Ovary (tissue), 3 donors: ENCODE results near the gene MRPL1.

ENCODE experiments used
- POLR2A ChIP-seq: fragments of 450-650 bp; IDR thresholded peaks from one replicate; pipeline ENCODE4 v1.6.1; 2017; ENCODE audit warnings: antibody characterized with exemption, mild to moderate bottlenecking, moderate library complexity
- TF ChIP-seq, protein P1 (sequence below), 3 donors: fragments of 450-650 bp in 2 of 3; fragments of 200-600 bp in 1 of 3; IDR thresholded peaks; one replicate each; pipeline versions ENCODE4 v1.5.1 to v1.8.0; 2016 to 2022; ENCODE audit warnings: antibody characterized with exemption in 3 of 3, mild to moderate bottlenecking in 1 of 3
- donor health status: DM: no; HTN: no; CAD: no.

DNA sequence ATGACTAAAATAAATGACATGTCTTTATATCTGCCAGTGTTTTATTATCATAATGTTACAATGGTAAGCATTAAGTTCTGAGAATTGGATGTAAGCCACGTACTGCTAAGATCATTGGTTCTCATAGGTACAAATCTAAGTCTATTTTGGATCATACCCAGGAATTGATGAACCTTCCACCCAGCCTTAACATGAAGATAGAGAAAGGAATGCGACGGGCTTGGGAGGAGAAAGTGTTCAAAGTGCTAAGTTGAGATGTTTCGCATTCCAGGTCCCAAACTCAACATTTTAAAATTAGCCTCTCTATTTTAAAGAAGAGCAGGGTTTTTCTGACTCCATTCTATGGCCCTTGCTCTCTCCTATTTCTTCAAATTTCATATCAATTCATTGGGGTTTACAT is 139.6 kb downstream of the MRPL1 start:
- TF ChIP-seq, protein P1, sequence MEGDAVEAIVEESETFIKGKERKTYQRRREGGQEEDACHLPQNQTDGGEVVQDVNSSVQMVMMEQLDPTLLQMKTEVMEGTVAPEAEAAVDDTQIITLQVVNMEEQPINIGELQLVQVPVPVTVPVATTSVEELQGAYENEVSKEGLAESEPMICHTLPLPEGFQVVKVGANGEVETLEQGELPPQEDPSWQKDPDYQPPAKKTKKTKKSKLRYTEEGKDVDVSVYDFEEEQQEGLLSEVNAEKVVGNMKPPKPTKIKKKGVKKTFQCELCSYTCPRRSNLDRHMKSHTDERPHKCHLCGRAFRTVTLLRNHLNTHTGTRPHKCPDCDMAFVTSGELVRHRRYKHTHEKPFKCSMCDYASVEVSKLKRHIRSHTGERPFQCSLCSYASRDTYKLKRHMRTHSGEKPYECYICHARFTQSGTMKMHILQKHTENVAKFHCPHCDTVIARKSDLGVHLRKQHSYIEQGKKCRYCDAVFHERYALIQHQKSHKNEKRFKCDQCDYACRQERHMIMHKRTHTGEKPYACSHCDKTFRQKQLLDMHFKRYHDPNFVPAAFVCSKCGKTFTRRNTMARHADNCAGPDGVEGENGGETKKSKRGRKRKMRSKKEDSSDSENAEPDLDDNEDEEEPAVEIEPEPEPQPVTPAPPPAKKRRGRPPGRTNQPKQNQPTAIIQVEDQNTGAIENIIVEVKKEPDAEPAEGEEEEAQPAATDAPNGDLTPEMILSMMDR (IDR thresholded peaks at IDR 0.05), result no peak
- no peak for TF ChIP-seq POLR2A
